Hematopoietic multipotent progenitor cell (in vitro differentiated cells): ENCODE data around the gene C2orf68. TPM values are rescaled to one million over a fixed set of nuclear protein-coding genes. Genes with fewer than 3 reads are reported as not detected.
A peak's percentile ranks its signal among the peaks of the same experiment; 100 is the strongest.
"Not testable (repeated sequence)": the region's sequence is repeated elsewhere in the genome, so short reads cannot be mapped to it uniquely, and the experiment has no call there.

Experiments used
- DNase-seq, 3 donors: peaks; one replicate each; pipeline ENCODE4 v3.0.0-alpha.2; 2011 to 2015; ENCODE audit warnings: low read depth in 2 of 3, low spot score in 2 of 3
- total RNA-seq: library from RNA; depleted of rRNA; stranded (reverse); fragments of >200 nt; gene quantifications from one replicate; pipeline ENCODE4 v1.2.3, GENCODE V29; 2012

The C2orf68 gene
- total RNA-seq, 1 donor: 34.2 TPM

DNA sequence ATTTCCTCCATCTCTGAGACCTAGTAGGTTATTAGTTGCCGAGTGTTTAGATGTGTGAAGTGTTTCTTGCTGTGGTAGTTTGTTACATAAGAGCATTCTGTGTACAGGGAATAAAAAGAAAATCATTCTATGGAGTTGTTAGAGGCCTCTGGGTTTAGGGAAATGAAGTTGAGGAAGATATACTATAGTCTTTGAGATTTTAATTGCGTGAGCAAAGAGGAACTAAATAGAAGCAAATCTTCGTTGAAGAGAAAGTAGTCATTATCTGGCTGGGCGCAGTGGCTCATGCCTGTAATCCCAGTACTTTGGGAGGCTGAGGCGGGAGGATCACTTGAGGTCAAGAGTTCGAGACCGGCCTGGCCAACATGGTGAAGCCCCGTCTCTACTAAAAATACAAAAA lies 23.1 kb upstream of the C2orf68 start:
- DNase-seq: no peak

DNA sequence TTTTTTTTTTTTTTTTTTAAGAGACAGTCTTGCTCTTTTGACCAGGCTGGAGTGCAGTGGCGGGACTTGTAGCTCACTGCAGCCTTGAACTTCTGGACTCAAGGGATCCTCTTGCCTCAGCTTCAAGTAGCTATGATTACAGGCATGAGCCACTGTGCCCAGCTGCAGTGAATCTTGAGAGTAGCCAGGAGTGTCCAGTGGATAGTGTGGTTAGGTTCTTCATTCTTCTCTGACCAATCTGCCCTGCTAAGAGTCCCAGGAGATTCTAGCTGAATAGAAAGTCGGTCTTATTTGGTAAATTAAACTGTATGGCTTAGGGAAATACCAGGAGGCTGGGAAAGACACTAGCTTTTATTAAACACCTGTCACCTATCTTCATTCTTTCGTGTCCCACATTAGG lies 19.4 kb upstream of the C2orf68 start:
- DNase-seq: no peak

DNA sequence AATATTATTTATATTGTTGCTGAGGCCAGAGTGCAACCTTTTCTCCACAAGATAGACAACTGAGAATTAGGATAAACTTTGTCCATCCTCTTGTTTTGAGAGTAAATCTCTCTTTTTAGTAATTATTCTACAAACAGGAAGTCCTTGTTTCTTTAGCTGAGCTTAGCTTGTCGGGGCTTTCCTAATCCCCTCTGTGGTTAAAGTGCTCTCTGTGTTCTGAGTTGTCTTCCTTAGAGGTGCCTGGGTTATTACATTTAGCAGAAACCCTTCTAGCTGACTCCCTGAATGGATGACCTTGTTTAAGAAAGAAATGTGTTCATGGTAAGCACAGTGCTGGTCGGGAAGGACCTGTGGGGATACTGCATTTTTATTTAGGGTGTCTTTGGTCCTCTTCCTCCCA lies 16.8 kb upstream of the C2orf68 start:
- no peak for DNase-seq

DNA sequence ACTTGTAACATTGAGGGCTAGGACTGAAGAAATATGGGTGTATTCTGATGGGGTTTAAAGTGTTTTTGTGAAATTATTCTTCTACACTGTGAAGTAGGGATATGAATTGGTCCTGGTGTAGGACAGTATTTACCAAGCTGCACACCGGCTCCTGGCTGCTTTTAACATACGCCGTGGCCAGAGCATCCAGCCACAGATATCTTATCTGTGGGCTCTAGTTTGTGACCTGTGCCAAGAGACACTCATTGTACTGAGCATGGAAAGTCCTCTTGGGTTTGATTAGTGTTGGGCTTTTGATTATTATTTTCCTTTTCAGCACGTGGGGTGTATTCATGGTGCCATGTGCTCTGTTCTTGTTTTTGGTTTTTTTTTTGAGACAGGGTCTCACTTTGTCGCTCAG lies 12.1 kb upstream of the C2orf68 start:
- no peak for DNase-seq

DNA sequence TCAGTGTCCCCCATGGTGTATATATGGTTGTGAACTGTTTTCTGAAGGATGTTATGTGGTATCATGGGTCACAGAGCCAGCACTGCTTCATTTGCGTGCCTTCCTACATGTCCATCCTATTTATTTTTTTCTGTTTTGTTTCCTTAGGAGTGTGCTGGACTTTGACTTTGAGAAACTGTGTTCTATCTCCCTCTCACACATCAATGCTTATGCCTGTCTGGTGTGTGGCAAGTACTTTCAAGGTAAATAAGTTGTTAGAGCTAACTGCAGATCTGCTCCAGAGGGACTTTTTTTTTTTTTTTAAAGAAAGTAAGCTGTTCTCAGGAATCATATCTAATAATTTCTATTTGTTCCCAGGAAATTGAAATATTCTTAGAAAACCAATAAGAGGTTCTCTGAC lies 9.5 kb upstream of the C2orf68 start:
- no peak for DNase-seq

DNA sequence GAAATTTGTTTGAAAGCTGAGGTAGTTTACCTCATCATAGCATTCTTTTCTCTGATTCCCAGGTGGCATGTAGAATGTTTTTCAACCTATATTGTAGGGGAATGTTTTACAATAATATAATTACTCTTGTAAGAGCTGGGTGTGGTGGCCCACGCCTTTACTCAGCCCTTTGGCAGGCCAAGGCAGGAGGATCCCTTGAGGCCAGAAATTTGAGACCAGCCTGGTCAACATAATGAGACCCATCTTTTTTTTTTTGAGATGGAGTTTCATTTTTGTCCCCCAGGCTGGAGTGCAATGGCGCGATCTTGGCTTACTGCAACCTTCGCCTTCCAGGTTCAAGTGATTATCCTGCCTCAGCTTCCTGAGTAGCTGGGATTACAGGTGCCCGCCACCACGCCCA lies 7.8 kb upstream of the C2orf68 start:
- DNase-seq: no peak

DNA sequence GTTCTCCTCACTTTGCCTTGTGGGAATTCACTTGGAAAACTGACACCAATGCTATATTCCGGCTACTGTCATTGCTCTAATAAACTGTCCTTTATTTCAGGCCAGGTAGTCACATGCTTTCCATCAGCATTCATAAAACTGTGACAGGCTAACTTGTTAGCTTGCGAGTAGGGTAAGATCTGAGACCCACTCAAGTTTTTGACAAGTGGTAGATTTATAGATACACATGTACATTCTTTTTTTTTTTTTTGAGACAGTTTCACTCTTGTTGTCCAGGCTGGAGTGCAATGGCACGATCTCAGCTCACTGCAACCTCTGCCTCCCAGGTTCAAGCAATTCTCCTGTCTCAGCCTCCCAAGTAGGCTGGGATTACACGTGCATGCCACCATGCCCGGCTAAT lies 5.9 kb upstream of the C2orf68 start:
- not testable (repeated sequence) for DNase-seq

DNA sequence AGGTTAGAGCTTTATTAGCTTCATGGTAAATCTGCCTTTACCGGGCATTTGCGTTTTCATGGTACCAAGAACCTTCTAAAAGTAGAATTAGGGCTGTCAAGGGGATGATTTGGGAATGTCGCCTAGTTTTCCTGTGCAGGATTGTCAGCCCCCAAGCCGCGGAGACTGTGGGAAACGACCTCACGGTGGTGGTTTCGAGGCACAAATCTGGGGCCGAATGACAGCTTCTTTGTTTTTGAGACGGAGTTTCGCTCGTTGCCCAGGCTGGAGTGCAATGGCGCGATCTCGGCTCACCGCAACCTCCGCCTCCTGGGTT lies 3.5 kb upstream of the C2orf68 start:
- DNase-seq: no peak

DNA sequence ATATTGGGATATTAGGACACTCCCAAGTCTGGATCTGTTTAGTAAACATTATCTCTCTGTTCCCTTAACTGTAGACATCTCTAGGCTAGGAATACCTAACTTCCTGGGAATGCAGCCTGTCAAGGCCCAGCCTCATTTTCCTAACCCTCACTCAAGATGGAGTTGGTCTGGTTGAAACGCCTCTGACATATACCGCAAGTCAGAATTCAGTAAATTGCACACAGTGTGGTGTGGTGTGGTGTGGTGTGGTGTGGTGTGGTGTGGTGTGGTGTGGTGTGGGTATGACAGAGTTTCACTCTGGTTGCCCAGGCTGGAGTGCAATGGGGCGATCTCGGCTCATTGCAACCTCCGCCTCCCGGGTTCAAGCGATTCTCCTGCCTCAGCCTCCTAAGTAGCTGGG lies 2.9 kb upstream of the C2orf68 start:
- not testable (repeated sequence) for DNase-seq

DNA sequence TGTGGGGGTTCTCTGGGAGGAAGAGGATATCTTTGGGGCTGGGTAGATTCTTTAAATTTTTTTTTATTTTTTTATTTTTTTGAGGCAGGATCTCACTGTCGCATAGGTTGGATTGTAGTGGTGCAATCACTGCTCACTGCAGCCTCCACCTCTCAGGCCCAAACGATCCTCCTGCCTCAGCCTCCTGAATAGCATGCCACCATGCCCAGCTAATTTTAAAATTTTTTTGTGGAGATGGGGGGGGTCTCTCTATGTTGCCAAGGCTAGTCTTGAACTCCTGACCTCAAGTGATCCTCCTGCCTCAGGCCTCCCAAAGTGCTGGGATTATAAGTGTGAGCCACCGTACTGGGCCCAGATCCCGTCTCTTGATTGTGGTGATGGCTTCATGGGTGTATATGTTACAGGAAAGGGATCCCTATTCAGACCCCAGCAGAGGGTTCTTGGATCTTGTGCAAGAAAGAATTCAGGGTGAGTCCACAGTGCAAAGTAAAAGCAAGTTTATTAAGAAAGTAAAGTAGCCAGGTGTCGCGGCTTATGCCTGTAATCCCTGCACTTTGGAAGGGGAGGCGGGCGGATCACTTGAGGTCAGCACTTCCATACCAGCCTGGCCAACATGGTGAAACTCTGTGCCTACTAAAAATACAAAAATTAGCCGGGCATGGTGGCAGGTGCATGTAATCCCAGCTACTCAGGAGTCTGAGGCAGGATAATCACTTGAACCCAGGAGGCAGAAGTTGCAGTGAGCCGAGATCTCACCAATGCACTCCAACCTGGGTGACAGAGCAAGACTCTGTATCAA lies 2.0 kb upstream of the C2orf68 start:
- DNase-seq: no peak

DNA sequence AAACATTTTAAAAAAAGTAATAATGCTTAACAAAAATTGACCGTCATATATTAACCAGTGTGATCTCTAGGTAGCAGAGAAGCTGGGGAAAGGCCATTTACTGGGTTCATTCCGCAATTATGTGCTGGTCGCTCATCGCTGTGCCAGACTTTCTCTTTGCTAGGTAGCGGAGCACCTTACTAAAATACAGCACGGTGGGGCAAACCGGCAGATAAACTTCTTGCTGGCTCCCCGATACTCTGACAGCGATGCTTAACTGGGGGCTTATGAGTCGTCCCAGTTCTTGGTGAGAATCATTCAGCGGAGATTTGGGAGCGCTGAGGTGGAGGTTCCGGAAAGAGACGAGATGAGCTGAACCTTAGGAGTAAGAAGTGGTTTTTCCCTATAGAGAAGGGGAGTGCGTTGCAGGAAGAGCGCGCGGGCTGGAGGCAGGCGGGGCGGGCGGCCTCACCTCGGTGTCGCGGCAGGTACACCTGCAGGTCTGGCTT lies 605 bp downstream of the C2orf68 start:
- no peak for DNase-seq

DNA sequence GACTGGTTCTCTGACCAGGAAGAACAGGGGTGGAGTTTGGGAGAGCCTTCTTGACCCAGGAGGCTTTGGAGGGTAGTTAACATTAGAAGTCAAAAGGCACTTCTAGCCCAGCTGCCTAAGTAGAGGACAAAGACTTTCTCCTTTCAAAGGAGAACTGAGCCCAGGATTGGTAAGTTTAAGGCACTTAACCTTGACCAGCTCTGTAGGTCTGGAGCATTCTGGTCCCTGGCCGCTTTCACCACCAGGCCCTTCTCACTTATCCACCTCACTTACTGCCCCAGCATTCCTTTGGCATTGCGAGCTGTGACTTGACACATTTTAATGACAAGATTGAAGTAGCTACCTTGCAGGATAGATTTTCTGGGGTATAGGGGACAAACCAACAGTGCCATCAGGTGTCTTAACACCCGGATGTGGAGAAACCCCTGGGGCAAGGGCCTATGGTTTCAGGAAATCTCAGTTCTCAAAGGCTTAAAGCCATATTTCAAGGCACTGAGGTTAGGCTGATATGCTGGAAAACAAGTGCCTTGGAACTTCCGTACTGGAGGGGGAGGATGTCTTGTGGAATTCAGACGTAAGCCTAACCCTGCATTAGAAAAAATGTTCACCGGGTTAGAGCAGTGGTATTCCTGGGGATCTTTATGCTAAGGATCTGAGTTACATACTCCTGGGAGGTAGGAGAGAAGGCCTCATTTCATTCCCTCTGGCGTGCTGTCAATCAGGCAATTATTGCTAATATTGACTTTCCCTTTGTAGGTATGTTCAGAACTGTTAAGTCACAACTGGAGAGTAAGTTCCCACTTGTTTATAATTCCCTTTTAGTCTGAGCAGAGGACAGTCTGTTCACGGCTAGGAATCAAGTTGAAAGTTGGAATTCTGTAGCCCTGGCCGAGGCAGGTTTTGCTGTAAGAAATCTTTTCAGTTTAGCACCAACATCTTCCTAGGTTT lies 4.3 kb downstream of the C2orf68 start:
- no peak for DNase-seq

DNA sequence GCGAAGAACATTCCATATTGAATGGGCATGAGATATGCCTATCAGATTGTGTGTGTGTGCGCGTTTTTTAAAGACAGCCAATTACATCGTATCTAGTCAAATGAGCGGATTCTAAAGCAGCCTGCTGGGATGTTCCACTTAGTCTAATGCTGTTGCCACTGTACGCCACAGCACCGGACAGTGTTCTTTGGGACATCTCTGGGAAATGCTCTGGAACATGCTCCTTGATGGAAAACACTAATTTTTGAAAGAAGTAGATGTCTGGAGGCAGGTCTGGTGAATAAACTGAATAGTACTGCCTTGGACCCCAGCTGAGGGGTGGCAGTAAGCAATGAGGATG lies 5.8 kb downstream of the C2orf68 start:
- DNase-seq: no peak

DNA sequence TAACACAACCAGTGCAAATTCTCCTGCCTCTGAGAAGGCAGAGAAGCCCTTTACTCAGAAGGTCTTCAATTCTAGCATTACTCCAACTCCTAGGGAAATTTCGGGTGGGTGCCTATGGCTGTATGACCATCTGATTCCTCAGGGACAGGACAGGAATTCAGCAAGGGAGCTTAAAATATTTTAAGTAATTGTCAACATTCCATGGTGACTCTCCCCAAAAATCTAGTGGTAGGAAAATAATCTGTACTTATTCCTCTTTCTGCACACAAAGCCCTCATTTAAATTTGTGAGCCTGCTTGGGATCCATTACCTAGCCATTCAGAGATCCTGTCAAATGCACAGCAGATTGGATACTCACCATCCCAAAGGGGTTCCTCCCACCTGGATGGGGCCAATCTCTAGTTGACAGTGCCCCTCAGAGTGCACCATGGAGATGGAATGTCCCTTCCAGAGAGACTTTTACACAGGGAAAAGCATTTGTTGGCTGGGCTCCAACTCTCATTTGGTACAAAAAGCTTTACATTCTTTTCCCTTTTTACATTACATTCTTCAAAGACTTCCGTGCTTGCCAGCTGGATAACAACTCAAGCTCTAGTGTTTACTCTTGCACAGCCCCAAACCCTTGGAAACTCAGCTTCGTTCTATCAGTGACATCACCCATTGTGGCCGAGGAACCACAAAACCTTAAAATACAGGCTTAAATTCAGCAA lies 6.3 kb downstream of the C2orf68 start:
- DNase-seq: no peak

DNA sequence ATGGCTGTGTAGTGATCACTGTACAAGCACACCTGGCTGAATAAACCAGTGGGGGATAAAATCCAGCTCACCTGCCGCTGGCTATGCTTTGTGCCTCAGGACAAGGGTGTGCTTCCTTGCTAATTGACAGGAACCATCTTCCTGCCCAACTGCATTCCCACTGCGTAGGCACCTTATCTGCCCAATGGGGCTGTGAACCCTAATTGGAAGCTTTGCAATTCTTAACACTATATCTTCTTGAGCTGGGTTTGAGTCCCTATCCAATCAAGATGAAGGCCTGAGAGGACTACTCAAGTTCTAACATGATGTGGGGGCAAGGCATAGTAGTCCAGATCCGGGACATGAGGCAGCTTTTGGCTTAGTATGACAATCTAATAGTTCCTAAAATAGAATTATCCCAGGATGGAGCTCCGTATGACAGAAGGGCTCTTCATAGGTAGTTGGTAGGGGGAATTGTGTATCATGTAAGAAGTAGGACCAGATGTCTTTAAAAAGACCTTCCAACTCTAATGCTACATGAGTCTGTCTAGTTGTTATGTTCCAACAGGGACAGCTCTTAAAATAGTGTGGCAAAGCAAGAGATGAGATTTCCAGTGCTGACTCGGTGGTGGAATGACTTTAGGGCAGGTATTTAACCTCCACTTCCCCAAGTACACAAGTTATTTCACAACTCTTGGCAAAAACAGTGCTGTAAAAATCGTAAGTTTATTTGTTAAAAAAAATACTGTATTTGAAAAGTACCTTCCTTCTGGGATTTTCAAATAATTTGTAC lies 7.1 kb downstream of the C2orf68 start:
- DNase-seq: no peak

DNA sequence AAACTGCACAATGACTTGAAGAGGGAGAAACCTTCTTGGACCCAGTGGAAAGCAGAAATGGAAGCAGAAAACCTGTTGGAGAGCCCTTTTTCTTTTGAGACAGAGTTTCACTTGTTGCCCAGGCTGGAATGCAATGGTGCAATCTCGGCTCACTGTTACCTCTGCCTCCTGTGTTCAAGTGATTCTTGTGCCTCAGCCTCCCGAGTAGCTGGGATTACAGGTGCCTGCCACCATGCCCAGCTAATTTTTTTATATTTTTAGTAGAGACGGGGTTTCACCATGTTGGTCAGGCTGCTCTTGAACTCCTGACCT lies 7.8 kb downstream of the C2orf68 start:
- DNase-seq: not testable (repeated sequence)

DNA sequence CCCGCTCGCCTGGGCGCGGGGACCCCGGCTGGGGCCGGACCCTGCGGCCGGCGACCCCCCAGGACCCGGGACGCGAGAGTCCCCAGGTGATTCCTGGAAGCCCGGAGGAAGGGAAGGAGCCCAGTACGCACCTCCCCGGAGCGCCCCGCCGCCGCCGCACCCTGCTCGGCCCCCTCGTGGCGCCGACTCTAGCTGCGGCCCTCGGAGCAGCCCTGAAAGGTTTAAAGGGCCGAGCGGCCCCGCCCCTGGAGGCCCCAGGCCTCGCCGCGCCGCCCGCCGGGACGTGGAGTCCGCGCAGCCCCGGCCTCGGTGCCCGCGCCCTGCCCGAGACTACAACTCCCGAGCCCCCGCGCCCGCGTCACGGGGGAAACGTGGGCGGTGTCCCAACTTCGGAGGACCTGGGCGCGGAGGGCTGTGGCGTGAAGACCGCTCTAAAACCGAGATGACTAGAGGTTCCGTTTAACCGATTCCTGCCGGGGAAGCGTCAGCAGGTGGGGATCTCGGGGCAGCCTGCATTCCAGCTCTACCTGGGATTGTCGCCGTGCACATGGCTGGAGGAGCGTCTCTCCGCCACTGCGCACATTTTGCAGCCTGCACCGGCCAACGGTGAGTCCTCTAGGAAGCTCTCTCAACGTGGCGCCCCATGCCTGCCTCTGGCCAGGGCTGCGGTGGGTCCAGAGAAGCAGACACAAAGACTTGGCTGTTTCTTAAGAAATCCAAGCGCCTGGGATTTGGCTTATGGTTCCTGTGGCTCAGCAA lies 9.2 kb downstream of the C2orf68 start, which contains the start of gene TMEM150A:
Gene TMEM150A (minus strand): TSS at position 223 of the 759 bp plus-strand sequence. CDS start 750 bp downstream, outside the sequence.
- DNase-seq: peak in 2 of 3 donors; percentile 88 to 93

DNA sequence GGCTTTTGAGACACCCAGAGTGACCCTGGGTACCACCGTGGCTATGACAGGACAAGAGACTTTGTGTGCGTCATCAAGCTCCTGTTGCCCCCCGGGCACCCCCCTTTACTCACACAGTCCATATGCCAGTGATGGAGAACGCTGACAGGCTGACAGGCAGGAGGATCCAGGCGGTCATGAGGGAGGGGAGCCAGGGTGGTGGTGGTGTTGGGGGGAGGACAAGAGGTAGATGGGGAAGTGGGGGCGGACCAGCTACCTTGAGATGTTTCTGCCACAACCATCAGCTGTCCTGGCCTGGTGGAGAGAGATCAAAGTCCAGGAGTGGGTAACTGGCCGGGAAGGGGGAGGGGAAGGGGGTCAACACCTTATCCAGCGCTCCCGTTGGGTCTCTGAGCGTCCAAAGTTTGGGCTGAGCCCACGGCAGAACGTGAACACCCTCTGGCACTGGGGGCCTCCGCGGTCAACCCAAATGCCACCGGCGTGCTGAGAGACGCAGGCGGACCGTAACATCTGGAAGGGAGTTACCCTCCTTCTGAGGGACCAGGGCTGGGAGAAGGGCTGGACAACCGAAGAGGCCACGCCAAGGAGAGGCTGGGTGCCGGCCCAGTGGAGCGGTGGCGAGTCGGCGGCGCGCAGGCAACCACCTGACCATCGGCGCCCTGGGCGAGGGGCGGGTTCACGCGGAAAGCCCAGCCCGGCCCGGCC lies 9.9 kb downstream of the C2orf68 start:
- DNase-seq: no peak
